ENCODE data around the gene ATP8A1.
"Not testable (repeated sequence)": the region's sequence is repeated elsewhere in the genome, so short reads cannot be mapped to it uniquely, and the experiment has no call there.

Gene ATP8A1

GRCh38 chr4:42398171-42398870 lies 258.6 kb downstream of the ATP8A1 start:
- no peak for DNase-seq

DNA sequence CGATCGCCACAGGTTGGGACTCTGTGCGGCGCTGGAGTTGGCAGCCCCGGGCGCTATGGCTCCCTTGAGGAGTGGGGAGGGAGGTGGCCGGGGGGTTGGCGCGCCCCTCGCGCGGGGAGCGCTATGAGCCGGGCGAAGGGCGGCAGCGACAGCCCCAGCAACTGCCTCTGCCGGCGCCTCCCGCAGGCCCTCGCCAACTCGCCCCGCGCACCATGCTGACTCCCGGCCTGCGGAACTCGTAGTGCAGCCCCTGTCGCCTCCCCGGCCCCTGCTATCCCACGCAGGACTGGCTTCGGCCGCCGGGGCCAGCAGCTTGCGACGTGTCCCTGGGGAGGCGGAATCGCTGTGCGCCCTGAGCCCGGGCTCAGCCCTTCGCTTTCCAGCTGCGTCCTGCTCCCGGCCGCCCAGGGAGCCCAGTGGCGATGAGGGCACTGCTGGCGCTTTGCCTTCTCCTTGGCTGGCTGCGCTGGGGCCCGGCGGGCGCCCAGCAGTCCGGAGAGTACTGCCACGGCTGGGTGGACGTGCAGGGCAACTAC lies 259.2 kb downstream of the ATP8A1 start:
- no peak for DNase-seq

GRCh38 chr4:42396752-42397634 lies 259.9 kb downstream of the ATP8A1 start, which contains the start of gene SHISA3:
Gene SHISA3 (plus strand): TSS chr4:42397488. CDS start chr4:42398057, 569 bp downstream.
- DNase-seq = no peak

DNA sequence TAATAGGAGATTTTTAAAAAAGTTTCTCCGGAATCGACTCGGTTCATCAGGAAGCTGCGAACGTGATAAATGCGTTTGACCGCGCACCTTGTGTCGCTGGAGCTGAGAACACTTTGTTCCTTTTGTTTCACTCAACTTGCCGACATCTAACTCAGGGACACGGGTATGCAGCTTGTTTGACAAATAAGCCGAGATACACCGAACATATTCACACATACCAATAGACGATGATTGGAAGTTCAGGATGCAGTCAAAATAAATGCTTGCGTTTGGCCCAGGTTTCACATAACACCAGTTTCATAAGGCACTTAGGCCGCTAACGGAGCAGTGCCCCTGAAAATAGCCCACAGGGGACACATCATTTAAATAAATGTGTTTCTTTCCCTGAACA lies 260.5 kb downstream of the ATP8A1 start:
- no peak for DNase-seq

- DNase-seq = no peak
Observed at GRCh38 chr4:42395595-42395994, 261.3 kb downstream of the ATP8A1 start.

DNA sequence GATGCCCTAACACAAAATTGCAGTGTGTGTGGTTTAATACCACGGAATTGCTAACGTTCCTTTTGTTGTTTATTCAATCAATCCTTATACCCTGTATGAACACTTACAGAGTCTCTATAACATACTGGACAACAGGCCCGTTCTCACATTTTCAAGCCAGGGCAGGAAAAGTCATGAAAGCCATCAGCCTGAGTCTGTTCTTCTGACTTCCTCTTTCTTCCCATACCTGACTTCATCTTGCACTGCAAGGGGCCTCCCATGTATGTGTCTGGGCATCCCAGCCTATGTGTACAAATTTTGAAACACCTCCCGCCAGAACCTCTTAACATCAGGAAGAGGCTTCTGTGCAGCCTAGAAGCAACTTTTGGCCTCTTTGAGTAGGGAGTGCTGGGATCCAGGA lies 264.5 kb downstream of the ATP8A1 start:
- no peak for DNase-seq

DNA sequence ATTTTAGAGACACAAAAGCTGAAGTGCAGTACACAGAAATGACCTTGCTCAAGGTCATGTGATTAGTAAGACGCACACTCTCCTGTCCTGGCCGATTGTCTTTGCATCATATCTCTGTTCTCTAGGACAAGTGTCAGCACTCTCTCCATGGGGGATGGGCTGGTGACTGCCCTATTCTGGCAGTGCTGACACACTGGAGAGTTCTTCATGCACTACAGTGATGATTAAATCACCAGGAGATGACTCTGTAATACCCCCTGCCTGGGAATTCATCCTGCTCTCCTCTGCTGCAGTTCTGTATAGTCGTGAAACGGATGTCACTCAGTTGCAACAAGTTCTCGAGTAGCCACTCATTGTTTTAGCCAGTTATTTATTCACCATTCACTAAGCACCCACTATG lies 264.9 kb downstream of the ATP8A1 start:
- DNase-seq = no peak

GRCh38 chr4:42391355-42391664 lies 265.6 kb downstream of the ATP8A1 start:
- DNase-seq = no peak

DNA sequence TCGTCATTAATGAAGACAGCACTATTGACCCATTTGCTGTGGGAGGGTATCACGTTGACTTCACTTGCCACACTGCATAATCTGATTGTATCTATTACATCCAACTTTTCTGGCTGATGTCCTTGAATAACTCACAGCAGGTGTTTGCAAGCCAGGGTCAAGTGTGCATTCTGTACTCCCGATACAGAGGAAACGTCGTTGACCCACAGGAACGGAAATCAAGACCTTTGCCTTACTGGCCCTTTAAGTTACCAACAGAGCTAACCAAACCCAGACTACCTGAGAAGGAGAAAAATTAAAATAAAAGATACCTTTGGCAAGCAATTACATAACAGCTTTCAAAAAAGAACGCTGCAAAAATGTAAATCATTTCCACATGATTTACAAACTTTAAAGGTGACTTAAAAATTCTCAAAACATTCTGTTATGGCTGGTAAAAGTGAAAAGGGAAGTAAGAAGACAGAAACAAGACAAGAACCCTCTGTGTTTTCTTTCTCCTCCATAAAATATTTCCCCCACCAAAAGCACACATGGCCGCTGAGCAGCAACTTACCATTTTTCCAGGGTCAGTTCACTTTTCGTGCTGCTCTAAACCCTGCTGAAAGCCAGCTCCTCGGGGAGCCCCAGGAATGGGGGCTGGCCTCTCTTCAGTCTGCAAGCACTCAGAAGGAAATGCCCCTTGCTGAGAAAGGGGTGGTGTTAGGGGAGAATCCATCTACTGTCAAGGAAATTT lies 266.1 kb downstream of the ATP8A1 start:
- DNase-seq = no peak

DNA sequence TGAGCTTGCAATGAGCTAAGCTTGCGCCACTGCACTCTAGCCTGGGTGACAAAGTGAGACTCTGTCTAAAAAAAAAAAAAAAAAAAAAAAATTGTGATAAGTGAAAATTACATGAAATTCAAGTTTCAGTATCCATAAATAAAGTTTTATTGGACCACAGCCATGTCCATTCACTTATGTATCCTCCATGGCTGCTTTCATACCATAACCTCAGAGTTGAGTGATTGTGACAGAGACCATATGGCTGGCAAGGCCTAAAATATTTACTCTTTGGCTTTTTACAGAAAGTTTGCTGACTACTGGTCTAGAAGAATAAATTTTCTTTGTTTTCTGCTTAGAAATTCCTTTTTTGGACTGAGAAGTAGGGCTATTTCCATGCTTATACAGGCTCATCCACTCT lies 271.4 kb downstream of the ATP8A1 start:
- DNase-seq = no peak

- no peak for DNase-seq
Observed at GRCh38 chr4:42381666-42382065, 275.2 kb downstream of the ATP8A1 start.

DNA sequence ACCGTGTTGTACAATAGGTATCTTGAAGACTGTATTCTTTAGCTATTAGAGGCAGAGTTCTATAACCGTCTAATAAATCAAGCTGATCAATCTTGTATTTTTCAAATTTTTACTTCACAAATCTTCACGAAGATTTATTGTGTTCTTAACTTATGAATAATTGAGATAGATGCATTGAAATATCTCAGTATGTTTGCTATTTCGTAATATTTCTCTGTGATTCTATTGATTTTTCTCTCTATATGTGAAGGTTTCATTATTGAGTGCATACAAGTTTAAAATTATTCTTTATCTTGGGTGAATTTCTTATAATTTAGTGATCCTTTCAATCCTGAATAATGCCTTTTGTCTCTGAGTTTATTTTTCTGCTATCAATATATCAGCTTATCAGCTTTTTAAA lies 279.4 kb downstream of the ATP8A1 start:
- DNase-seq = no peak

DNA sequence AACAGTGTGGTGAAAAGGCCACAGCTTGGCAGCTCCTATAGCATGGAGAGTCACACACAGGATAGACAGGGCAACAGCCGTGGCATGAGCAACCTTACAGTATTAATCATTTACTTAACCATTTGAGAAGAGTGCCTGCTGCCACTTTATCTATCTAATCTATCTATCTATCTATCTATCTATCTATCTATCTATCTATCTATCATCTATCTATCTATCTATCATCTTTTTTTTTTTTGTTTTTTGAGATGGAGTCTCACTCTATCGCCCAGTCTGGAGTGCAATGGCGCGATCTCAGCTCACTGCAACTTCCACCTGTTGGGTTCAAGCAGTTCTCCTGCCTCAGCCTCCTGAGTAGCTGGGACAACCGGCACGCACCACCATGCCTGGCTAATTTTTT lies 284.6 kb downstream of the ATP8A1 start:
- DNase-seq = not testable (repeated sequence)

- no peak for DNase-seq
Observed at GRCh38 chr4:42371305-42372252, 285.3 kb downstream of the ATP8A1 start.

DNA sequence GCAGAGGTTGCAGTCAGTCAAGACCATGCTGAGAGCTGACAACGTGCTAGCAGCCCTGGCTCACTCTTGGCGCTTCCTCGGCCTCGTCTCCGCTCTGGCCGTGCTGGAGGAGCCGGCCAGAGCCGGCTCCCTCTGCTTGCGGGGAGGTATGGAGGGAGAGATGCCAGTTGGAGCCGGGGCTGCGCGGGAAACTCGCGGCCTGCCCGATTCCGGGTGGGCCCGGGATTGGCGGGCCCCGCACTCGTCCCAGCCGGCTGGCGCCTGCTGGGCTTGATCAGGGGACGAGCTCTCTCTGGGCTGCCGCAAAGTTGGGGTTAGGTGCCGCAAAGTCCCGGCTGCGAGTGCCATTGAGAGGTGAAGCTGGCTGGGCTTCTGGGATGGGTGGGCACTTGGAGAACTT lies 287.4 kb downstream of the ATP8A1 start:
- no peak for DNase-seq

GRCh38 chr4:42366959-42367358 lies 289.9 kb downstream of the ATP8A1 start:
- DNase-seq = no peak

DNA sequence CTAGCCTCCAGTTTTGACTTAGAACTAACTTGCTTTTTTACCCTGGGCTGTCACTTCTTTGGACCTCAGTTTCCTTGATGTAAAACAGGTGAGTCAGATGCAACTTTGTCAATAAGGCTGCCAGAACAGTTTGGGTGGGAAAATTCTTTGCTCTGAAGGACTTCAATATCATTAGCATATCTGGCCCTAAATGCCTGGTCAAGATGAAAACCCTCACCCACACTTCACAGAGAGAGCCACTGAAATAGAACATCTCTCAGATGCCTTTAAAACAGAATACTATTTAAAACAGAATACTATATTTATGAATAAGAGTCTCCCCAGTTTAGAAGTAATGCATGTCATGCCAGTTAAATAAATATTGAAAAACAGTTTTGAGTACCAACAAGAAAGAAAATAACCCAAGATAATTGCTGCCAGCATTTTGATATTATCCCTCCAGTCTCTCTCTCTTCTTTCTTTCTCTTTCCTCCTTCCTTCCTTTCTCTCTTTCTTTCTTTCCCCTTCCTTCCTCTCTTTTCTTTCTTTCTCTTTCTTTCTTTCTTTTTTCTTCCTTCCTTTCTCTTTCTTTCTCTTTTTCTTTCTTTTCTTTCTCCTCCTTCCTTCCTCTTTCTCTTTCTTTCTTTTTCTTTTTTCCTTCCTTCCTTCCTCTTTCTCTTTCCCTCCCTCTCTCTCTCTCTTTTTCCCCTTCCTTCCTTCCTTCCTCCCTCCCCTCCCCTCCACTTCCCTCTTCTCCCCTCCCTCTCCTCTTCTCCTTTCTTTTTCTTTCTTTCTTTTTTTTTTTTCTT lies 292.4 kb downstream of the ATP8A1 start:
- DNase-seq = no peak

DNA sequence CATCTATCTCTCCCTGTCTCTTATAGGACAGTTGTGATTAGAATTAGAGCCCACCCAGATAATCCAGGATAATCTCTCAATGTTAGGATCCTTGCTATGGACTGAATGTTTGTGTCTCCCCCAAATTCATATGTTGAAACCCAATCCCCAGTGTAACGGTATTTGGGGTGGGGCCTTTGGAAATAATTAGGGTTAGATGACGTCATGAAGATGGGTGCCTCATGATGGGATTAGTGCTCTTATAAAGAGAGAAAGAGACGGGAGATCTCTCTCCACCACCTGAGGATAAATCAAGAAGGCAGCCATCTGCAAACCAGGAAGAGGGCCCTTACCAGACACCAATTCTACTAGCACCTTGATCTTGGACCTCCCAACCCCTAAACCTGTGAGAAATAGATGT lies 293.3 kb downstream of the ATP8A1 start:
- no peak for DNase-seq

DNA sequence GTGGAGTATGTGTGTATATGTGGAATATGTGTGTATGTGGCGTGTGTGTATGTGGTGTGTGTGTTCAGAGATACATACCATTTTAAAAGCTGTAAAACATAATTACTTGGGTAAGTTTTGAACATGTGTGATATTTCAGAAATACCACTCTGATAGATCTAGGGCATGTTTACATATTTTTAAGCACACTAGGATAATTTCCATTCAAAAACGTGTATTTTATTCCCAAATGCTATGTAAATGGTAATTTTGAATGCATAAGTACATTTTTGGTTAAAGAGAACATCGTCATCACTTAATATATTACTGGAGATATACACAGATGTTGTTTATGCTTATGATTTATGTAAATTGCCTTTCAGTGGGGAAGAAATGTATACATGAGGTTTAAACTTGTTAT lies 294.3 kb downstream of the ATP8A1 start:
- DNase-seq = no peak

- no peak for DNase-seq
Observed at GRCh38 chr4:42361456-42361855, 295.4 kb downstream of the ATP8A1 start.

DNA sequence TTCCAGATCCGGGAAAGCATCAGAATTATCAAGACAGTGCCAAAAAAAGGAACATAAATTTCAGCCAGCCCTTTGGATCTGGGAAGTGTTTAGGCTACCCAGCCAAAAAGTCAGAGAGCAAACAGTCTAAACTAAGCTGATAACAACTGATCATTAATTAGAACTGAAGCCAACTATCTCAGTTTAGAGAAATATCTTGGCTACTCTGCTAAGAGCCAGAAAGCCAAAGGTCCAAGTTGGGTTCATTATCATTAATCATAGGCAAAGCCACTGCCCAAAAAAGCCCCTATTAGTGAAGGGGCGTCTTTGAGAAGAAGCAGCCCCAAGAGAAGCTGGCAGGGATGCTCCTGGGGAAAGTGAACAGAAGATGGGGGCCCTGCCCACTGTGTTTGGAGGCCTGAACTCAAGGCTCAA lies 296.6 kb downstream of the ATP8A1 start:
- no peak for DNase-seq

All from CD4-positive, alpha-beta T cell treated with Interleukin-10 for 1 hour (primary cell).